Activated CD4-positive, alpha-beta T cell treated with anti-CD3 and anti-CD28 coated beads, Interleukin-2, Interleukin-6, amounts not matched to agents 100 ng/mL and 50 ng/mL, durations not matched to agents 16 hours and 8 hours (primary cell): ENCODE data around the gene NUDC.
A peak's percentile ranks its signal among the peaks of the same experiment; 100 is the strongest.

ENCODE experiments used
- DNase-seq: peaks from one replicate; pipeline ENCODE4 v3.0.0-alpha.2; 2020

The NUDC gene

GRCh38 chr1:26994020-26994786 lies 72.7 kb downstream of the NUDC start:
- DNase-seq: peak; percentile 23

- DNase-seq: no peak
Measured at GRCh38 chr1:26994787-26995517, 73.4 kb downstream of the NUDC start.

DNA sequence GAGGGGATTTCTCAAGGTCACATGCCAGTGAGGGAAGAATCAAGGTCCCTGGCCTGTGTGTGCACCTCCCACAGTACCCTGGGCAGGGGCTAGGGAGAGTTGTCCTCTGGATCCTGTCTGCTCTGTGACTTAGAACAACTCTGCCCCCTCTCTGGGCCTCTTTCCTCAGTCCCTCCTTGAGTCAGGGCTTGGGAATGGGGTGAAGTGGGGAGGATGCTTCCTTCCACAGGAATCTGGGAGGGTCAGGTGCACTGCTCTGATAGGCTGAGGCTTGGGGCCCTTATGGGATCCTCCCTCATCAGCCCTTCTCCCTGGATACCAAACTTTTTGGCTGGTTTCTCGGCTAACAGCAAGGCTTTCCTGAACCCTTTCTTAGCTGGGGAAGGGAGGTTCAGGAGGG lies 74.5 kb downstream of the NUDC start:
- DNase-seq: no peak
